HepG2 (cell line): ENCODE measurements around the gene PIEZO2. TPM values are rescaled to one million over a fixed set of nuclear protein-coding genes. Genes with fewer than 3 reads are reported as not detected.

Experiments used
- ARHGAP35 ChIP-seq: sonication (generic); formaldehyde crosslinking; IDR thresholded peaks from 2 replicates; pipeline ENCODE4 v1.9.0; 2022; ENCODE audit warnings: mild to moderate bottlenecking, inconsistent platforms, moderate library complexity, missing genetic modification reagents, borderline replicate concordance
- ATF4 ChIP-seq, 2 experiments: fragments of 450-650 bp in 1 of 2; sonication (generic) in 1 of 2; formaldehyde crosslinking; IDR thresholded peaks; 2 replicates each; pipeline versions ENCODE4 v1.5.0 to v1.8.0; 2020 to 2022; ENCODE audit warnings: mild to moderate bottlenecking in 1 of 2, missing genetic modification reagents in 1 of 2
- BRCA1 ChIP-seq: sonication (generic); formaldehyde crosslinking; IDR thresholded peaks from 2 replicates; pipeline ENCODE4 v1.4.0; 2020; ENCODE audit warnings: missing genetic modification reagents
- FOXC1 ChIP-seq: sonication (generic); formaldehyde crosslinking; IDR thresholded peaks from 2 replicates; pipeline ENCODE4 v1.8.0; 2022; ENCODE audit warnings: mild to moderate bottlenecking, missing genetic modification reagents, borderline replicate concordance
- HIC2 ChIP-seq: sonication (generic); formaldehyde crosslinking; IDR thresholded peaks from 2 replicates; pipeline ENCODE4 v1.9.0; 2022; ENCODE audit warnings: low read depth, missing genetic modification reagents
- HNF4A ChIP-seq: sonication (generic); formaldehyde crosslinking; IDR thresholded peaks from 2 replicates; pipeline ENCODE4 v1.4.0; 2020; ENCODE audit warnings: missing genetic modification reagents
- HNRNPL ChIP-seq: fragments of 200-400 bp; formaldehyde crosslinking; IDR thresholded peaks from 2 replicates; pipeline ENCODE4 v1.6.1; 2017; ENCODE audit warnings: mild to moderate bottlenecking, low read depth, low read length
- KLF12 ChIP-seq: sonication (generic); formaldehyde crosslinking; IDR thresholded peaks from 2 replicates; pipeline ENCODE4 v1.4.0; 2020; ENCODE audit warnings: missing genetic modification reagents, borderline replicate concordance
- LRRFIP1 ChIP-seq: sonication (generic); formaldehyde crosslinking; conservative IDR thresholded peaks from 2 replicates; pipeline ENCODE4 v1.4.0; 2020; ENCODE audit warnings: missing genetic modification reagents
- MAFK ChIP-seq, 2 experiments: IDR thresholded peaks in 1 of 2; conservative IDR thresholded peaks in 1 of 2; 2 replicates each; pipeline ENCODE4 v1.6.1; 2011; ENCODE audit warnings: improper control_type of control experiment in 2 of 2, low read length in 2 of 2
- MAX ChIP-seq: IDR thresholded peaks from 2 replicates; pipeline ENCODE4 v1.6.1; 2012; ENCODE audit warnings: inconsistent platforms
- MZF1 ChIP-seq: sonication (generic); formaldehyde crosslinking; IDR thresholded peaks from 2 replicates; pipeline ENCODE4 v1.8.1; 2023; ENCODE audit warnings: mild to moderate bottlenecking, missing genetic modification reagents, borderline replicate concordance
- NFYB ChIP-seq: sonication (generic); formaldehyde crosslinking; IDR thresholded peaks from 2 replicates; pipeline ENCODE4 v1.4.0; 2020; ENCODE audit warnings: missing genetic modification reagents
- NR2F2 ChIP-seq: IDR thresholded peaks from 2 replicates; pipeline ENCODE4 v1.6.1; 2012; ENCODE audit warnings: low read depth, inconsistent platforms, borderline replicate concordance
- PAF1 ChIP-seq: IDR thresholded peaks from 2 replicates; pipeline ENCODE4 v1.6.1; 2016; ENCODE audit warnings: missing genetic modification reagents, missing compliant biosample characterization
- PLSCR1 ChIP-seq: sonication (generic); formaldehyde crosslinking; IDR thresholded peaks from 2 replicates; pipeline ENCODE4 v1.5.0; 2020; ENCODE audit warnings: missing genetic modification reagents, mild to moderate bottlenecking, borderline replicate concordance
- PREB ChIP-seq: sonication (generic); formaldehyde crosslinking; IDR thresholded peaks from 2 replicates; pipeline ENCODE4 v1.4.0; 2020; ENCODE audit warnings: missing genetic modification reagents
- ZNF12 ChIP-seq: sonication (generic); formaldehyde crosslinking; IDR thresholded peaks from 2 replicates; pipeline ENCODE4 v1.5.0; 2020; ENCODE audit warnings: missing genetic modification reagents
- ZNF451 ChIP-seq: sonication (generic); formaldehyde crosslinking; IDR thresholded peaks from 2 replicates; pipeline ENCODE4 v1.5.0; 2020; ENCODE audit warnings: mild to moderate bottlenecking, missing genetic modification reagents
- ZNF549 ChIP-seq: sonication (generic); formaldehyde crosslinking; IDR thresholded peaks from 2 replicates; pipeline ENCODE4 v1.5.0; 2020; ENCODE audit warnings: missing genetic modification reagents
- ZNF615 ChIP-seq: sonication (generic); formaldehyde crosslinking; IDR thresholded peaks from 2 replicates; pipeline ENCODE4 v1.5.0; 2020; ENCODE audit warnings: mild to moderate bottlenecking, missing genetic modification reagents, borderline replicate concordance
- ZNF761 ChIP-seq: sonication (generic); formaldehyde crosslinking; conservative IDR thresholded peaks from 2 replicates; pipeline ENCODE4 v1.4.0; 2020; ENCODE audit warnings: mild to moderate bottlenecking, missing genetic modification reagents
- polyA plus RNA-seq, 8 experiments: library from polyadenylated mRNA; depleted of rRNA in 3 of 8; stranded (reverse) in 7 of 8; unstranded in 1 of 8; fragments of >200 nt; fragmentation: Illumina TruSeq in 4 of 8; extraction: Trizol in 4 of 8; gene quantifications; 2 replicates each; pipeline versions ENCODE4 v1.2.1 to v1.2.3, GENCODE V29; 2011 to 2016; ENCODE audit warnings: low read depth in 4 of 8, missing spikeins in 1 of 8, mixed read lengths in 1 of 8; ENCODE audit not compliant: insufficient read depth in 1 of 8
- total RNA-seq, 5 experiments: library from RNA; depleted of rRNA; stranded (reverse); fragments of >200 nt; fragmentation: Illumina TruSeq; extraction: Trizol; gene quantifications; 2 replicates each; pipeline ENCODE4 v1.2.3, GENCODE V29; 2016; ENCODE audit warnings: low read depth in 1 of 5
- TF ChIP-seq, protein P1 (sequence below): sonication (generic); formaldehyde crosslinking; IDR thresholded peaks from 2 replicates; pipeline ENCODE4 v1.8.1; 2022; ENCODE audit warnings: mild to moderate bottlenecking, missing genetic modification reagents

PIEZO2 gene
- total and polyA plus RNA-seq, 2 of the 13 experiments (the other 11 are each of a cell fraction or from before 2014, with no cell fraction given) = 15.2 to 27.2 TPM

DNA sequence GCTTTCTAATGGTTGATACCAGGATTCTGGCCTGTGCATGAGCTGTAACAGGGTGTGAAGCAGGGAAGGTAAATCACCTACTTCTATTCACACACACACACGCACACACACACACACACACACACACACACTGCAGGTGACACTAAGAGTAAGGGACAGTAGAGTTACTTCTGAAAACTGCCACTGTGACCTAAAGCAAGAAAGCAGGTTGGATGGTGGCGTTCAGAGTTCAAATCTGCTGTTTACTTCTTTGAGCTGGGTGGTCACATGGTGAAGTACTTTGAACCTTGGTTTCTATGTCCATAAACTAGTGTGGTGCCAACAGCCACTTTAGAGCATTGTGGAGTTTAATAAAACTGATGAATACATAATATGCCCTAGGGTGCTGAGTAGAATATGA lies 248.0 kb downstream of the PIEZO2 start (continued):
- TF ChIP-seq MAX (peak; percentile 51; the same call in 1 of the 2 replicates), ZNF451 (CRISPR knock-in tag) (no peak), ARHGAP35 (CRISPR knock-in tag) (no peak), LRRFIP1 (CRISPR knock-in tag) (no peak), HNRNPL (no peak), KLF12 (no peak), PREB (CRISPR knock-in tag) (no peak), MAFK (conservative IDR thresholded peaks at IDR 0.05 in 1 of 2, IDR thresholded peaks at IDR 0.05 in 1 of 2; ENCODE audit: low read length in 2 of 2) (no peak), FOXC1 (no peak), BRCA1 (CRISPR knock-in tag) (no peak), PAF1 (CRISPR knock-in tag) (no peak), ZNF761 (CRISPR knock-in tag) (no peak), HIC2 (CRISPR knock-in tag) (no peak), PLSCR1 (no peak), ATF4 (CRISPR knock-in tag; IDR thresholded peaks at IDR 0.05) (no peak), HNF4A (CRISPR knock-in tag) (peak; percentile 89), ZNF12 (CRISPR knock-in tag) (no peak), MZF1 (no peak), NFYB (CRISPR knock-in tag) (no peak), ZNF549 (CRISPR knock-in tag) (no peak), NR2F2 (no peak), ZNF615 (CRISPR knock-in tag) (no peak)
- TF ChIP-seq, protein P1, sequence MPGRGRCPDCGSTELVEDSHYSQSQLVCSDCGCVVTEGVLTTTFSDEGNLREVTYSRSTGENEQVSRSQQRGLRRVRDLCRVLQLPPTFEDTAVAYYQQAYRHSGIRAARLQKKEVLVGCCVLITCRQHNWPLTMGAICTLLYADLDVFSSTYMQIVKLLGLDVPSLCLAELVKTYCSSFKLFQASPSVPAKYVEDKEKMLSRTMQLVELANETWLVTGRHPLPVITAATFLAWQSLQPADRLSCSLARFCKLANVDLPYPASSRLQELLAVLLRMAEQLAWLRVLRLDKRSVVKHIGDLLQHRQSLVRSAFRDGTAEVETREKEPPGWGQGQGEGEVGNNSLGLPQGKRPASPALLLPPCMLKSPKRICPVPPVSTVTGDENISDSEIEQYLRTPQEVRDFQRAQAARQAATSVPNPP (CRISPR knock-in tag) = no peak
